Measurements from ENCODE around the gene SLC7A6OS. TPM values are rescaled to one million over a fixed set of nuclear protein-coding genes. Genes with fewer than 3 reads are reported as not detected.
A peak's percentile ranks its signal among the peaks of the same experiment; 100 is the strongest.

SLC7A6OS gene
- total RNA-seq, 1 experiment from 2014 or later: 25.3 TPM

DNA sequence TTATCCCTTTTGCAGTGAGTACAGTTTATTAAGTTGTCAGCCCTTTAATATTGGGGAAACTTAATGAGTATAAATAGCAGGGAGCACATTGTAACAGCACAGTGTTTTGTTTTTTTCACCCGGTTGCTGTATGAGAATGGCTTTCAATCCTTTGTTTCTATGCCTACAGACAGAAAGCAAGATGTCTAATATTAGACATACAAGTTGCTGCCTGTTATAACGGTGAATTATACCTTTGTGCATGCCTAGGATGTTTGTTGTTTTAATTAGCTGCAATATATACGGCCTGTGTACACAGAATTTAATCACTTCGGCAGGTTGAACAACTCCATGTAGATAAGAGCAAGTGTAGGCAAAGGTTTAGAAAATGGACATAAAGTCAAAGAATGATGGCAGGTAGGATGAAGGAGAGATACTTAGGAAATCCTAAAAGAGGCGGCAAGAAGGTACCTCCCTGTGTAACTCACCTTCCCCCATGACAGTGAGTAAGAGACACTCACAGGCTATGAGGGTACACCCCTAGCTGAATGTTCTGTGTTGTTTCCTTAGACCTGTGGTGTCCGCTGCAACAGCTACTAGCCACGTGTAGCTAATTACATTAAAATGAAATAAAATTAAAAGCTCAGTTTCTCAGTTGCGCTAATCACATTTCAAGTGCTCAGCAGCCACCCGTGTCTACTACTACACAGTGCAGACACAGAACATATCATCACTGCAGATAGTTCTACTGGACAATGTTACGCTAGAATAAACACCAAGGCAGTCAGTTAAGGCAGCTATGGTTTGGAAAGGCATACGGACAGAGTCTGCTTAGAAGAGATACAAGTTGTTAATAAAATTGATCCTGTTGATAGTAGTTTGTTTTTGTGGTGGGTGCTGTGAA, 10.9 kb downstream of the SLC7A6OS start:
- DNase-seq (ENCODE audit: low spot score): no peak
- no peak for TF ChIP-seq EZH2 (IDR thresholded peaks at IDR 0.05; ENCODE audit: borderline replicate concordance, low read depth, low read length, poor library complexity, severe bottlenecking)
- TF ChIP-seq, protein P1, sequence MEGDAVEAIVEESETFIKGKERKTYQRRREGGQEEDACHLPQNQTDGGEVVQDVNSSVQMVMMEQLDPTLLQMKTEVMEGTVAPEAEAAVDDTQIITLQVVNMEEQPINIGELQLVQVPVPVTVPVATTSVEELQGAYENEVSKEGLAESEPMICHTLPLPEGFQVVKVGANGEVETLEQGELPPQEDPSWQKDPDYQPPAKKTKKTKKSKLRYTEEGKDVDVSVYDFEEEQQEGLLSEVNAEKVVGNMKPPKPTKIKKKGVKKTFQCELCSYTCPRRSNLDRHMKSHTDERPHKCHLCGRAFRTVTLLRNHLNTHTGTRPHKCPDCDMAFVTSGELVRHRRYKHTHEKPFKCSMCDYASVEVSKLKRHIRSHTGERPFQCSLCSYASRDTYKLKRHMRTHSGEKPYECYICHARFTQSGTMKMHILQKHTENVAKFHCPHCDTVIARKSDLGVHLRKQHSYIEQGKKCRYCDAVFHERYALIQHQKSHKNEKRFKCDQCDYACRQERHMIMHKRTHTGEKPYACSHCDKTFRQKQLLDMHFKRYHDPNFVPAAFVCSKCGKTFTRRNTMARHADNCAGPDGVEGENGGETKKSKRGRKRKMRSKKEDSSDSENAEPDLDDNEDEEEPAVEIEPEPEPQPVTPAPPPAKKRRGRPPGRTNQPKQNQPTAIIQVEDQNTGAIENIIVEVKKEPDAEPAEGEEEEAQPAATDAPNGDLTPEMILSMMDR (conservative IDR thresholded peaks at IDR 0.05; ENCODE audit: low read depth, low read length): no peak
- H3K27me3 ChIP-seq (replicated peaks; ENCODE audit: insufficient read depth, low read depth, low read length, poor library complexity): no peaks in the 10 kb centered on the region
- peaks cover 78% of the 10 kb centered on the region for H3K36me3 ChIP-seq (ENCODE audit: insufficient read depth, low read length, poor library complexity, severe bottlenecking)
- intact Hi-C loops (cut with micrococcal nuclease; ENCODE audit: unreplicated experiment): no loop called here
- BruUV-seq (replicated peaks): no TSS peak
- CTCF ChIA-PET: interaction anchor here (1.2 to 1.5 kb wide), 2 partner anchors 11 to 36 kb away, joined by 3 to 4 read pairs; partner anchors contain the start of genes PRMT7, SLC7A6 and SLC7A6OS
- H3K4me3 ChIP-seq (ENCODE audit: low read depth, low read length, poor library complexity, severe bottlenecking): peak overlapping the region; percentile 7
- H3K4me1 ChIP-seq (ENCODE audit: insufficient read depth, low read length, poor library complexity, severe bottlenecking): peaks cover 31% of the 10 kb centered on the region
- no peaks in the 10 kb centered on the region for H3K9me3 ChIP-seq (ENCODE audit: low read depth, low read length, poor library complexity, severe bottlenecking)
- peak overlapping the region; percentile 64 for H3K27ac ChIP-seq (ENCODE audit: low read depth, low read length, poor library complexity, severe bottlenecking)
- POLR2A ChIA-PET (ENCODE audit: low non-redundant PET): interaction anchor here (0.6 kb wide), 1 partner anchor 11 kb away, joined by 4 read pairs; the partner anchor contains the start of genes PRMT7 and SLC7A6OS

DNA sequence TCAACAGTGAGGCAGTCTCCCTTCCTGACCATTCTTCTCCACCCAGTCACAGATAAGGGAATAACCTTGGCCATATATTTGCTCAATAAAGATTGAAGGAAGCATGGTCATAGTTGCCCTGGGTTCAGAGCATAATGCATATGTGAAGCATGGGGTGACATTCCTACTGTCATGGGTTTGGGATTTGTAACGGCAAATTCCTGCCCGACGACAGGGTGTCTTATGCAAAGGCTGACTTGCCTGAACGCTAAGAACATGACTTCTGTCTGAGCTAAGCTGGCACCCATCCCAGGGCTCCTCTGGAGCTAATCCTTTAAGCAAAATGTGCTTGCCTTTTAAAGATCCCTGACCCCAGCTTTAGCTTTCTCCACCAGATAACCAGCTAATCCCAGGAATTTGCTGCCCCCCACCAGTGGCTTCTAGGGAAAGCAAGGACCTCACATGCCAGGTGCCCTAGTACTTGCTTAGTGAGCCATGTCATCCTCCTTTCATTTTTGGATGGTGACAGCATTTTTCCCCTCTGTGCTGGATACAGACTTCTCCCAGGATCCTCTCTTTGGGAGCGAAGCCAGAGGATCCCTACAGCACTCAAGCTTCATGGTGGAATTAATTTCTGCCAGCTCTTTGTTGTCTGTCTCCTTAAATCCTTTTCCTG, 11.7 kb downstream of the SLC7A6OS start:
- H3K4me1 ChIP-seq (ENCODE audit: insufficient read depth, low read length, poor library complexity, severe bottlenecking): peaks cover 31% of the 10 kb centered on the region
- intact Hi-C loops (cut with micrococcal nuclease; ENCODE audit: unreplicated experiment): no loop called here
- no TSS peak for BruUV-seq (replicated peaks)
- peaks cover 79% of the 10 kb centered on the region for H3K36me3 ChIP-seq (ENCODE audit: insufficient read depth, low read length, poor library complexity, severe bottlenecking)
- H3K27ac ChIP-seq (ENCODE audit: low read depth, low read length, poor library complexity, severe bottlenecking): peak overlapping the region; percentile 64
- no peaks in the 10 kb centered on the region for H3K27me3 ChIP-seq (replicated peaks; ENCODE audit: insufficient read depth, low read depth, low read length, poor library complexity)
- H3K4me3 ChIP-seq (ENCODE audit: low read depth, low read length, poor library complexity, severe bottlenecking): peak overlapping the region; percentile 7
- CTCF ChIA-PET: interaction anchor here (1.2 to 1.5 kb wide), 2 partner anchors 12 to 35 kb away, joined by 3 to 4 read pairs; partner anchors contain the start of genes PRMT7, SLC7A6 and SLC7A6OS
- DNase-seq (ENCODE audit: low spot score): peak; percentile 94
- H3K9me3 ChIP-seq (ENCODE audit: low read depth, low read length, poor library complexity, severe bottlenecking): no peaks in the 10 kb centered on the region
- POLR2A ChIA-PET (ENCODE audit: low non-redundant PET): interaction anchor here (0.6 kb wide), 1 partner anchor 12 kb away, joined by 4 read pairs; the partner anchor contains the start of genes PRMT7 and SLC7A6OS
- TF ChIP-seq EZH2 (IDR thresholded peaks at IDR 0.05; ENCODE audit: borderline replicate concordance, low read depth, low read length, poor library complexity, severe bottlenecking): no peak
- TF ChIP-seq, protein P1 (conservative IDR thresholded peaks at IDR 0.05; ENCODE audit: low read depth, low read length): no peak

DNA sequence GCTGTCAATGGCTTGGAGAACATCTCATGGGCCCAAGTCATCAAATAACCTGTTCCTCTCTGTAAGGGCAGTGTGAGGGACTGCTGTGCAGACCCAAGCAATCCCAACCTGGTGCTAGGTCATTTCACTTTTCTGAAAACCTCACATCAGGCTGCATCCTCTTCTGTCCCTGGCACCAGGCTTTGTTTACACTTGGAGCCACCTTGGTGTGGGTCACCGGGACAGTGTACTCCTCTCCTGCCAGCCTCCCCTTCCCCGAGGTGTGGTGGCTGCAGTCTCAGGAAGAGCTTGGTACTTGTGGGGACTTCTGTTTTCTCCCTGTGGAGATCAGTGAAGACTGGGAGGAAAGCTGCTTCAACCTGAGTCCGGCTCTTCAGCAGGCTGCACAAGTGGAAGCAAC, 12.4 kb downstream of the SLC7A6OS start:
- Histone ChIP-seq H3K9me3 (ENCODE audit: low read depth, low read length, poor library complexity, severe bottlenecking) (no peaks in the 10 kb centered on the region), H3K27me3 (replicated peaks; ENCODE audit: insufficient read depth, low read depth, low read length, poor library complexity) (no peaks in the 10 kb centered on the region), H3K36me3 (ENCODE audit: insufficient read depth, low read length, poor library complexity, severe bottlenecking) (peaks cover 72% of the 10 kb centered on the region), H3K4me3 (ENCODE audit: low read depth, low read length, poor library complexity, severe bottlenecking) (no peak overlapping the region), H3K4me1 (ENCODE audit: insufficient read depth, low read length, poor library complexity, severe bottlenecking) (peaks cover 31% of the 10 kb centered on the region), H3K27ac (ENCODE audit: low read depth, low read length, poor library complexity, severe bottlenecking) (peak overlapping the region; percentile 64)
- intact Hi-C loops (cut with micrococcal nuclease; ENCODE audit: unreplicated experiment): no loop called here
- ChIA-PET CTCF (no interaction called here), POLR2A (ENCODE audit: low non-redundant PET) (no interaction called here)
- BruUV-seq (replicated peaks): no TSS peak
- no peak for DNase-seq (ENCODE audit: low spot score)
- TF ChIP-seq, protein P1 (conservative IDR thresholded peaks at IDR 0.05; ENCODE audit: low read depth, low read length): no peak
- no peak for TF ChIP-seq EZH2 (IDR thresholded peaks at IDR 0.05; ENCODE audit: borderline replicate concordance, low read depth, low read length, poor library complexity, severe bottlenecking)
